NCI-H187 (cell line): ENCODE results near the gene MAPKAPK5.
"Not testable (repeated sequence)": the region's sequence is repeated elsewhere in the genome, so short reads cannot be mapped to it uniquely, and the experiment has no call there.

Experiments
- DNase-seq, 2 experiments: peaks; one replicate each; lab custom pipeline; 2025; lab: John Stamatoyannopoulos, UW

Gene MAPKAPK5, protein sequence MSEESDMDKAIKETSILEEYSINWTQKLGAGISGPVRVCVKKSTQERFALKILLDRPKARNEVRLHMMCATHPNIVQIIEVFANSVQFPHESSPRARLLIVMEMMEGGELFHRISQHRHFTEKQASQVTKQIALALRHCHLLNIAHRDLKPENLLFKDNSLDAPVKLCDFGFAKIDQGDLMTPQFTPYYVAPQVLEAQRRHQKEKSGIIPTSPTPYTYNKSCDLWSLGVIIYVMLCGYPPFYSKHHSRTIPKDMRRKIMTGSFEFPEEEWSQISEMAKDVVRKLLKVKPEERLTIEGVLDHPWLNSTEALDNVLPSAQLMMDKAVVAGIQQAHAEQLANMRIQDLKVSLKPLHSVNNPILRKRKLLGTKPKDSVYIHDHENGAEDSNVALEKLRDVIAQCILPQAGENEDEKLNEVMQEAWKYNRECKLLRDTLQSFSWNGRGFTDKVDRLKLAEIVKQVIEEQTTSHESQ

DNA sequence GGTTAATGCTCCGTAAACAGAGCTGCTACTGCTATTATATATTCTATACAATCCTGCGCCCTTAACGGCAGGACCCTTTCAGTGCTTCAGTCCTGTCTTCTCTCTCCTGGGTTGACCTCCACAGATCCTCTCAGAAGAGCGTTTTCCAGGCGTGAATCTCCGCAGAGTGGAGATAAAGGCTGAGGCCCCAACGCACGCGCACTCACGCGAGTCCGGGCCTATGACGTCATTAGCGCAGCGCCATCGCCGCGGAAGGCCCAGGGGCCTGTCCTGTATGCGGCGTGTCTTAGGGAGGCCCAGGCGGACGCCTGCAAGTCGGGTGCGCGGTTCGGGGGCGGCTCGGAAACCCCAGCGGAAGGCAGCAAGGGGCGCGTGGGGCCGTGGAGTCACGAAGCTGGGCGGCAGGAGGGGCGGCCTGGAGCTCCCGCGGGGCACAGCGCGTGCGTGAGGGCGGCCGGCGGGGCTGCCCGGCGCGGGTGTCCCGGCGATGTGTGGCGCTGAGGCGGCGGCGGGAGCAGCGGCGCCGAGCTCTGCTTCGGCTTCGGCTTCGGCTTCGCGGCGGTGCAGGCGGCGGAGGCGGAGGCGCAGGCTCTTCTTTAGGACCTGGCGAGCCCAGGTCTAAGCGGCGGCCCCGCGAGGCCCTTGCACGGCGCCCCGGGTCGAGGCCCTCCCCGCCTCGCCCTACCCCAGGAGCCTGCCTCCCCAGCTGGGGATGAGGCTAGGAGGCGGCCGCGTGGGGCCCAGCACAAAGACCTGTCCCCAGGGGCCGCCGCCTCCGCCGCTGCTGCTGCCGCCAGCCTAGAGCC, at the start of gene MAPKAPK5:
Gene MAPKAPK5 (plus strand): TSS at position 479 of the 806 bp plus-strand sequence. CDS start 506 bp downstream, outside the sequence.
- DNase-seq, result peak; percentile 92 to 94

DNA sequence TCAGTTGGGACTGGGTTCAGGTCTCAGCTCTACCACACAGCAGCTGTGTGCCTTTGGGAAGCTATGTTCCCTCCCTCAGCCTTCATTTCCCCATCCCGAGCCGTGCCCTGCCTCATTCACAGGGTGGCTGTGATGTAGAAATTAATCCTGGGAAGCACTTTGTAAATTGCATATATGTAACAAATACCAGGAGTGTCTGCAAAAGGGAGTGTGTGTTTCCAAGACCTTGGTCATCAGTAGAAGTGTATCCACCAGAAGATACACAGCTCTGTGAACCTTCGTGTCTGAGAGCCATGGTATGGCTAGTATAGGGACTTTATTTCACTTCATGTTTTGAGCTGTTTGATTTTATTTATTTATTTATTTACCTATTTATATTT, 49.2 kb upstream of the MAPKAPK5 start:
- DNase-seq, result no peak

DNA sequence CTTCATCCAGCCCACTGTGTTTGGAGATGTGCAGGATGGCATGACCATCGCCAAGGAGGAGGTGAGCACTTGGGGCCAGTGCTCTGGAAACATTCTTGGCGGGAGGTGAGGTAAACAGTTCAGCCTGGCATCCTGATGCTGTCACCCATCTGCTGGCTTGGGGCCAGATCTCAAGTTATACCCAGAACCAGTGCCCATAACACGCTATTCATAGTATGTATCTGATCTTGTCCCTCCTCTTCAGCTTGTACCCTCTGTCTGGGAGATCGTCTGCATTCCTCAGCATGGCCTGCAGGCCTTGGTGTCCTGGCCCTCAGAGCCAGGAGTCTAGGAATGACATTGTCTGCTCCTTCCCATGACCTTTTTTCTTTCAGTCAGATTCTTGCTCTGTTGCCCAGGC, 43.8 kb upstream of the MAPKAPK5 start:
- DNase-seq, result no peak

DNA sequence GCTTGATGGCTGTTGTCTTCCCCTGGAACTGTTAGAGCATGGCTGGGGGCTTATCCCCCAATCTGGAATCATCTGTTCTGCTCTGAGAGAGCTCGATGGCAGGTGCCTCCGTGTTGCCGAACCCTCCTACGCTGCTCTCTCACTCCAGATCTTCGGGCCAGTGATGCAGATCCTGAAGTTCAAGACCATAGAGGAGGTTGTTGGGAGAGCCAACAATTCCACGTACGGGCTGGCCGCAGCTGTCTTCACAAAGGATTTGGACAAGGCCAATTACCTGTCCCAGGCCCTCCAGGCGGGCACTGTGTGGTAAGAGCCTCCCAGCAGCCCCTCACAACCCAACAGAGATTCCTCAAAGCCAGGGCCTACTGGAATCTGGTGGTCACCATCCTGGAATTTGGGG, 42.3 kb upstream of the MAPKAPK5 start:
- no peak for DNase-seq

DNA sequence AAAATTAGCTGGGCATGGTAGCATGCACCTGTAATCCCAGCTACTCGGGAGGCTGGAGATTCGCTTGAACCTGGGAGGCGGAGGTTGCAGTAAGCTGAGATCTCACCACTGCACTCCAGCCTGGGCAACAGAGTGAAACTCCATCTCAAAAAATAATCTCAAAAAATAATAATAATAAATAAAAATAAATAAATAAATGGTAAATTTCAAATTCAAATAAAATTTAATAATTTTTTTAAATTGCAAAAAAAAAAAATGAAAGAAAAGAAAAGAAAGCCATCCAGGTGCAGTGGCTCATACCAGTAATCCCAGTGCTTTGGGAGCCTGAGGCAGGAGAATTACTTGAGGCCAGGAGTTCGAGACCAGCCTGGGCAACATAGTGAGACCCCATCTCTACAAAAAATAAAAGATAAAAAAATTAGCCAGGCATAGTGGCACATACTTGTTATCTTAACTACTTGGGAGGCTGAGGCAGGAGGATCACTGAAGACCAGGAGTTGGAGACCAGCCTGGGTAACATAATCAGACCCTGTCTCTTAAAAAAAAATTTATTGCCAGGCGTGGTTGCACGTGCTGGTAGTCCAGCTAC, 38.9 kb upstream of the MAPKAPK5 start:
- no peak for DNase-seq

DNA sequence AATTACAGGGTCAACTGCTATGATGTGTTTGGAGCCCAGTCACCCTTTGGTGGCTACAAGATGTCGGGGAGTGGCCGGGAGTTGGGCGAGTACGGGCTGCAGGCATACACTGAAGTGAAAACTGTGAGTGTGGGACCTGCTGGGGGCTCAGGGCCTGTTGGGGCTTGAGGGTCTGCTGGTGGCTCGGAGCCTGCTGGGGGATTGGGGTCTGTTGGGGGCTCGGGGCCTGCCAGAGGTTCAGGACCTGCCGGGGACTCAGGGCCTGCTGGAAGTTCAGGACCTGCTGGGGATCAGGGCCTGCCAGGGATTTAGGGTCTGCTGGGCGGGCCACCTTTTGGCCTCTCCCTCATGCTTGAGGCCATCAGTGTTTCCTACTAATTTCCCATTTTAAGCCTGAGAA, 38.2 kb upstream of the MAPKAPK5 start:
- no peak for DNase-seq

DNA sequence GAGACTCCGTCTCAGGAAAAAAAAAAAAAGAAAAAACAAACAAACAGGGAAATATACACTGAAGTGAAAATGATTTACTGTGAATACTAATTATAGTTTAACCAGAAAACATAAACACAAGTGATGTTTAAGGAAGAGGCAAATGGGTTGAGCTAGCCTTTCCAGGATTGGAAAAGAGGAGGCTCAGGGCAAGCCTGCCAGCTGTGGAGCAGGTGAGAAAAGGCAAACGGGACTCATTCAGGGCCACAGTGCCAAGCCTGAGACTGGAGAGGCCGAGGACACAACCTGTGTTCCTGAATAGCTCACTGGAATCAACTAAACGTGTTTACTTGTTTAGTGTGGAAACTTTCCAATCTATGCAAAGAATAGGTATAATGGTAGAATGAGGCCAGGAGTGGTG, 35.7 kb upstream of the MAPKAPK5 start:
- no peak for DNase-seq

DNA sequence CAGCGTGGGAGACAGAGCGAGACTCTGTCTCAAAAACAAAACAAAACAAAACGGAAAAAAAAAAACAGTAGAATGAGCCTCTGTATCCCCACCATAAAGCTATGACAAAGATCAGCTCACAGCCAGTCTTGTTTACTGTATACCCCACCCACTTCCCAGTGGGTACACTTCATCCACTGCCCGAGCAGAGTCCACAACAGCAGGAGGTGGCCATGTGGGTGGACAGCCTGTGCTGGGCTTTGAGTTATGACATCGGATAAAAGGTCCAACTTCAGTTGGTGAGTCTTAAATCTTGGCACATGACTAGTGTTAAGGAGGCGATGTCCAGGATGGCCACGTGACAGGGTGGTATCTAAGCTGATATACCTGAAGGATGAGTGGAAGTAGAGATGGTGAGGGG, 34.8 kb upstream of the MAPKAPK5 start:
- no peak for DNase-seq

DNA sequence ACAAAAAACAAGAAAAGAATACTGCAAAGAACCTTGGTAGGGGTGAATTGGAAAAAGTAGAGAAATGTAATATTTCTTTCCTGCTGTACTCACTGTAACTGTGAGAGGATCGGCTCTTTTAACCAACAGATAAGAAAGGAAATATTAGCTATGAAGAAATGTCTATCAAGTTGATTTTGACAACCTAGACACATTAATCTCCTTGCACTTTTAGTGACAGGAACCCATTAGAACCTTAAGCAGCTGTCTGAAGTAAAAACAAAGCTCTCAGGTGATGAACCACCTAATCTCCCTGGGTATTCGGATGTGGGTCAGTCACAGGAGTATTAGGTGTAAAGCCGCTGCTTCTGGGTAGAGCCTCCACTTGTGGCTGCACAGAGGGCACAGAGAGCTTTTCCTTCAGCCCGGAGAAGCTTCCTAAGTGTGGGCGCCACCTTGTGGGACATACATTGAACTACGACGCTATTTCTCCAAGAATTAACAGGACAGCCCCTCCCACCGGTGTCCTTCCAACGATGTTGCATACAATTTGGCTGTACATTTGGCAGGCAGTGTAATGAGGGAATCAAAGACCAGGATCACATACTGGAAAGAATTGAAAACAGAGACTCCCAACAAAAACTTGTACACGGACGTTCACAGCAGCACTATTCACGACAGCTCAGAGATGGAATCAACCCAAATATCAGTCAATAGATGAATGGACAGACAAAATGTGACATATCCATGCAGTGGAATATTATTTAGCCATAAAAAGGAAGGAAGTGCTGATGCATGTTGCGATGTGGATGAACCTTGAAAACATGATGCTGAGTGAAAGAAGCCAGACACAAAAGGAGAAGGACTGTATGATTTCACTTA, 28.9 kb upstream of the MAPKAPK5 start:
- DNase-seq, result peak; percentile 41 to 62

DNA sequence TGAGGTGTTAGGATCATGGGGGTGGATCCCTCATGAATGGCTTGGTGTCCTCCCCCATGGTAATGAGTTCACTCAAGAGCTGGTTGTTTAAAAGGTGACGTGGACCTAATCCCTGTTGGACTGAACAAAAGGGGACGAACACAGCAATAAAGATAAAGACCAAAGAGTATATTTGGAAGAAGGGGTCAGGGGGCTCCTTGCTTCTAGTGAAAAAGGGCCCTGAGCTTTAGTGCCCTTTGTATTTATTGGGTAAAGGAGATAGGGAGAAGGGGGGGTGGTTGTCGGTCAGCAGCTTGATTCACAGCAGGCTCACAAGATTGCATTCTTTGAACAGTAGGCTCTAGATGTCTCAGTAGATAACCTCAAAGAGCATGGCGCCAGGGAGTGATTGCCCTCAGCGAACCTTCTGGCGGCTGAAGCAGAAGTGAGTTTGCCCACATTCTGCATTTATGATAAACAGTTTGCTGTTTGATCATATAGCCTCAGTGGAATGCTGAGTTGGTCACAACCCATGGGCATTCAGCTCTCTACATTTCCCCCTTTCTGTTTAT, 25.9 kb upstream of the MAPKAPK5 start:
- DNase-seq, result no peak

DNA sequence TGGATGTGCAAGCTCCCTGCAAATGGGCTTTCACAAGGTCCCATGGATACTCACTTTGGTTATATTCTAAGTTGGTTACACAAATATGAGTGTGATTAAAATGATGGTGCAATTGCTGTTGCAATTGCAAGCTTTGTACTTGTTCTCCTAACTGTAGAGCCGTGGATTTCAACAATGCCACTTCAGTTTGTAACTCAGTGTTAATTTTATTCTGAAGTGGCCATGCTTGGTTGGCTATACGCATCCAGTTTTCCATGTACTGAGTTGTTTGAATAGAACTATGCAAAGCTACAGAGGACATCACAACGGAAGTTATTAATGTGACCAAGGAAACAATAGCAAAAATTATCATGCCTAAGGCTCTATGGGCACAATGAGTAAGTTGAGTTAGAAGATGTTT, 25.1 kb upstream of the MAPKAPK5 start:
- DNase-seq, result peak in 1 of 2 experiments; percentile 15

DNA sequence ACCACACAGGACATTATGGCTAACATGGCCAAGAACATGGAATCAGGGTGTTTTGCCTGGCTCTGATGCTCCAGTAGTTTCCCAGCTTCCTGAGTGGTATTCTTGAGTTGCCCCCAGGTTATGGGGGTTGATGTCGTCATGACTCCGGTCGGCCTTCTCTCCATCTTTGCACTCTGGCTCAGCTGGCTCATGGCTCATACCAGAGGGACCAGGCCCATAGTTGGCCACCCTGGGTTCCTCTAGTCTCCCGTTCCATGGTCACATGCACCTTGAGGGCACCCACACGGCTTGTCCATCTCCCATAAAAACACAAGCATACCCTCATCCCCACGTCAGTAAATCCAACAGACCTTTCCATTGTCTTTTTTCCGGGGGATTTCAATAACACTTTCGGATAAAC, 23.7 kb upstream of the MAPKAPK5 start:
- no peak for DNase-seq

DNA sequence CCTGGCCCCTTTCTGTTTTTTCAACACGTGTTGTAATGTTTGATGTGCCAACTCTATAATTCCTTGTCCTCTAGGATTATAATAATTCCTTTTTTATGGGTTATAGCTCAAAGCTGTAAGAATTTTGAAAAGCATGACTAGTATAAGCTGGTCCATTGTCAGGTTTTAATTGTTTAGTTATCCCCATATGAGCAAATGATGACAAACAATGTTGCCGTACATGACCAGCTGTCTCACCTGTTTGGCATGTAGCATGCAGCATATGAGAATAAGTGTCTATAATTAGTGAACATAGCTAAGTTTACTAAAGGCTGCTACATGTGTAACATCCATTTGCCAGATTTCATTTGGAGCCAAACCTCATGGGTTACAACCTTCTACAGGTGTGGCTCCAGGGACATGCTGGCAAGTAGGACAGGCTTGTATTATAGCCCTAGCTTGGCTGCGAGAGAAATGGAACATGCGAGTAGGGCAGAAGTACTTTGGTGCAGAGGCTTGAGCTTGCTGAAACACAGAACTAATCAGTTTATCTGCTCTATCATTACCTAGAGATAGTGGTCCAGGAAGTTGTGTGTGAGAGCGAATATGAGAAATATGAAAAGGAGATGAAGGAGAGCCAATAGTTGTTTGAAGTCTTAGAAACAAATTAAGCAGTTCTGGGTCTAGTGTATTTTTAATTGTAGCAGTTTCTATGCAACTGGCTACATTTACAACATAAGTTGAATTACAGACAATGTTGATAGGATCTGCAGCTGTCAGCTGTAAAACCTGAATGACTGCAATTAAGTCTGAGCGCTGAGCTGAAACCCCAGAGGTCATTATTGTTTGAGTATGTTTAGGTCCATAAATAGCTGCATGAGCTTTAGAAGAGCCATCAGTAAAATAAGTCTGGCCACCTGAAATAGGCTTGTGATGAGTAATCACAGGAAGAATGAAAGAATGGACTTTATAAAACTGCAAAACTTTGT, 22.6 kb upstream of the MAPKAPK5 start:
- DNase-seq, result peak in 1 of 2 experiments; percentile 6

DNA sequence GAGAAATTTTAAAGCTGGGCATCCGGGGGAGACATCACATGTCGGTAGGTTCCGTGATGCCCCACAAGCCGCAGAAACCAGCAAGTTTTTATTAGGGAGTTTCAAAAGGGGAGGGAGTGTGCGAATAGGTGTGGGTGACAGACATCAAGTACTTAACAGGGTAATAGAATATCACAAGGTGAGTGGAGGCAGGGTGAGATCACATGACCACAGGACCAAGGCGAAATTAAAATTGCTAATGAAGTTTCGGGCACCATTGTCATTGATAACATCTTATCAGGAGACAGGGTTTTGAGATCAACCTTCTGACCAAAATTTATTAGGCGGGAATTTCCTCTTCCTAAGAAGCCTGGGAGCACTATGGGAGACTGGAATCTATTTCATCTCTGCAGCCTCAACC, 21.2 kb upstream of the MAPKAPK5 start:
- not testable (repeated sequence) for DNase-seq

DNA sequence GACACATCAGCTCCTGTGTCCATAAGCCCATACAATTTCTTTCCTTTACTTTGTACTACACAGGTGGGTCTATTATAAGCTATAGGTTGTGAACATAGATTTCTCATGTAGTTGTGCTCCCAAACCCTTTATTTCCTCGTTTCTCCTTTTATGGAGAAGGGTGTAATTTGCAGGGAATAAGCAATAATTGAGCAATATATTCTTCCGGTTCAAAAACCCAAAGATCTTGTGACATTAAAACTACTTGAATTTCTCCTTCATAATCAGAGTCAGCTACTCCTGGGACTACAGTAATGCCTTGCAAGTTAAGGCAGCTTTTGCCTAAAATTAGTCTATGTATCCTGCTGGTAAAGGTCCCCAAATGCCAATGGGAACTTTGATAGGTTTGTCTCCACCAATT, 19.1 kb upstream of the MAPKAPK5 start:
- DNase-seq, result no peak

DNA sequence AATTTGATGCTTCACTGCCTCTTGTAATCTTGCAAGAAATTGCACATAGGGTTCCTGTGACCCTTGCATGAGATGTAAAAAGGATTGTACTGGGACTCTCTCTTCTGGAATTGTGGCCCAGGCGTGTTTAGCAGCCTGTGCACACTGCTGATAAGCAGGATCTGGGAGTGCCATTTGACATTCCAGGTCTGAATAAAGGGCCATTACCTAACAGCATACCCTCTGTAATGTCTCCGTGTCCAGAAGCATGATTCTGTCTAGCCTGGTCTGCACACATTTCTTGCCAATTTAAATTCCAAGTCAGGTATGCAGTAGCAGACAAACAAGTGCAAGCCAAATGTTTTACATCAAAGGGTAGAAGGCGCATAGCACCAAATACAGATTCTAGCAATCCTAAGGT, 18.1 kb upstream of the MAPKAPK5 start:
- DNase-seq, result no peak

DNA sequence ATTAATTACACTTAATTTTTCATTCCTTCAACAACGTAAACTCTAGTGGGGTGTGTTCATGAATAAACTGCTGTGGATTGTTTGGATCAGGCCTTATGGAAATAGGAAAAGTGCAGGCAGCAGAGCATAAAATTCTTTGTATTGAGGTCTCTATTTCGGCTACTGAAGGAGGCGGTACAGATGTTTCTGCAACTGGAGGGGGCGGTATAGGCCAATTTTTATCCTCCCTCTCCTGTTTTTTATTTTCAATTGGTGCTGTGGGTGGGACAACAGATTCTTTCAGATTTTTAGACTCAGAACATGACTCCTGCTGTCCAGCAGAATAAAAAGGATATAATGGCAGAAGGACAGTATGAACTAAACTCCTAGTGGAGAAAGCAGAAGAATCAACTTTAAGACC, 17.7 kb upstream of the MAPKAPK5 start:
- DNase-seq, result not testable (repeated sequence)

DNA sequence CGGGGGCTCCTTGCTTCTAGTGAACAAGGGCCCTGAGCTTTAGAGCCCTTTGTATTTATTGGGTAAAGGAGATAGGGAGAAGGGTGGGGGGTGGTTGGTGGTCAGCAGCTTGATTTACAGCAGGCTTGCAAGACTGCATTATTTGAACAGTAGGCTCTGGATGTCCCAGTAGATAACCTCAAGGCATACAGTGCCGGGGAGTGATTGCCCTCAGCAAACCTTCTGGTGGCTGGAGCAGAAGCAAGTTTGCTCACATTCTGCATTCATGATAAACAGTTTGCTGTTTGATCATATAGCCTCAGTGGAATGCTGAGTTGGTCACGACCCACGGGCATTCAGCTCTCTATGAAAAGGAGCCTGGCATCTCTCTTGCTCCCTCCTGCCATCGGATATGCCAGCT, 16.5 kb upstream of the MAPKAPK5 start:
- no peak for DNase-seq

DNA sequence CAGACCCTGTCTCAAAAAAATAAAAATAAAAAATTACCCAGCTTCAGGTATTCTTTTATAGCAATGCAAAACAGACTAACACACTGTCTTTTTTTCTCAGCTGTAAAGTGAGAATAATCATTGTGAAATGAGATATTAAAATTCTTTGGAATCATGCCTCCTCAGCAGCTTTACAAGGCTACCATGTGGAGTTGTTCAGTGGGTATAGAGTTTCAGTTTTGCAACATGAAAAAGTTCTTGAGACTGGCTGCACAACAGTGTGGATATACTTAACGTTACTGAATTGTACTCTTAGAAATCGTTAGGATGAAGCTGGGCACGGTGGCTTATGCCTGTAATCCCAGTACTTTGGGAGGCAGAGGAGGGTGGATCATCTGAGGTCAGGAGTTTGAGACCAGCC, 15.7 kb upstream of the MAPKAPK5 start:
- no peak for DNase-seq

DNA sequence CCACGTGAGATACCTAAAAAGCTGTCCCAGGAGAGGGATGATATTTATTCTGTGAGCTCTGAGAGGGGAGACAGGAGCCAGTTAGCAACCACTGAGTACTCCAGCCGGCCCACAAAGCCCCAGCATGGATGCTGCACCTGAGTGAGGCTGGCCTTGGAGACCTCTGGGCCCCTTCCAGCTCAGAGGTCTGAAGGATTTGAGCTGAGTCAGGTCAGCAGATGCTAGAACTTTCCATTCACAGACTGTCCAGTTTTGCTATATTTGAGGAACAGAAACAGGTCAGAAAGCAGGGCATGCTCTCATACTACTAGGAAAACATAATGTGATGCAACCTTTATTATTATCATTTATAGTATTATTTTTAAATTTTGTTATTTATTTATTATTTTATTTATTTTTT, 15.0 kb upstream of the MAPKAPK5 start:
- no peak for DNase-seq
